ENCODE measurements around the gene CDK13.
"Not testable (repeated sequence)": the region's sequence is repeated elsewhere in the genome, so short reads cannot be mapped to it uniquely, and the experiment has no call there.

The CDK13 gene

DNA sequence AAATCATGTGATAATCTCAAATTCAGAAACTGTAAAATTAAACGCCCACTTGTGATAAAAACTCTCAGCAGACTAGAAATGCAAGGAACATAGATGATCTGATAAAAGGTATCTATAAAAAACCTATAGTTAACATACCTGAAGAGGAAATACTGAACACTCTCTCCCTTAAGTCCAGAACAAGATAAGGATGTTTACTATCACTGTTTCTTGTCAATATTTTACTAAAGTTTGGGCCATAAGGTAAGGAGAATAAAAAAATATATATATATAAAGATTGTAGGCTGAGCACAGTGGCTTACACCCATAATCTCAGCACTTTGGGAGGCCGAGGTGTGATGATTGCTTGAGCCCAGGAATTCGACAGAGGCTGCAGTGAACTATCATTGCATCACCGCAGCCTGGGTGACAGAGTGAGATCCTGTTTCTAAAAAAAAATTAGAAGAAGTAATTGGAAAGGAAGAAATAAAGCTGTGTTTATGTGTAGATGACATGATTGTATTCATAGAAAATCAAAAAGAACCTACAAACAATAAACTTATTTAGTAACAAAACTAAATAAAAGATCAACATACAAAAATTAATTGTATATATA, 155.9 kb downstream of the CDK13 start:
- DNase-seq = peak; percentile 38

DNA sequence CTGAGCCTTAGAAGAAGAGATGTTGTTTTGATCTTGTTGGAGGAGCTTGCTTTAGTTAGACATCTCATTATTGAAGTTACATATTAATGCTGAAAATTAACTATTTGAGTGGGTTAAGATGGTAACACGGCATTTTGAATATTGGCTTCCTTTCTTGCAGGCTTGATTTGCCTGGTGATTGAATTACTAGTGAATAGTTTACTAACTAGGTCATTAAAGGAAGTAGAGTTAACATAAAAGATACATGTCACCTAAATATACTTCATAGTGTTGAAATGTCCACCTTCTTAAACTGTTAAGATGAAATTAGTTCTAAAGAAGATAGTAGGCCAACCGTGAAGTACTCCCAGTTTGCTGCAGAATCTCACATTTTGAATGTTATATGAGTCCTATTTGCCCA, 165.9 kb downstream of the CDK13 start:
- DNase-seq = no peak

DNA sequence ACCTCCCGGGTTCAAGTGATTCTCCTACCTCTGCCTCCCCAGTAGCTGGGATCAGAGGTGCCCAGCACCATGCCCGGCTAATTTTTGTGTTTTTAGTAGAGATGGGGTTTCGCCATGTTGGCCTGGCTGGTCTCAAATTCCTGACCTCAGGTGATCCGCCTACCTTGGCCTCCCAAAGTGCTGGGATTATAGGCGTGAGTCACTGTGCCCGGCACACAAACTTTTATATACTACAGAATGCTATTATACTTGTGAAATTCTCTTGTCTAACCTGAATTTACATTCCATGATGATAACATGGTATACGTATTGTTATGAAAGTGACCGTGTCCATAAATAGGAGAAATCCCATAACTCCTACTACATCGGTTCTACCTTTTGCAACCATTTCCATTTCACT, 167.1 kb downstream of the CDK13 start:
- DNase-seq = not testable (repeated sequence)

DNA sequence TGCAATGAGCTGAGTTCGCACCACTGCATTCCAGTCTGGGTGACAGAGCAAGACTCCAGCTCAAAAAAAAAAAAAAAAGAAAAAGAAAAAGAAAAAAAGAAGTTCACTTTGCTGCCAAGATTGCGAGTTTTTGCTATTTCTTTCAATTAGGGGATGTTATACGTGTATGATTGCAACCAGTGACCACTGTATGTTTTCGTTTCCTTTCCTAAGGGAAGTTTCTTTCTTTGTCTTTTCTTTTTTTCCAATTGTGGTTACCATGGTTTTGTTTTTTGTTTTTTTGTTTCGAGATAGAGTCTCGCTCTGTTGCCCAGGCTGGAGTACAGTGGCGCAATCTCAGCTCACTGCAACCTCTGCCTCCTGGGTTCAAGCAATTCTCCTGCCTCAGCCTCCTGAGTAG, 168.1 kb downstream of the CDK13 start:
- DNase-seq = peak; percentile 39

DNA sequence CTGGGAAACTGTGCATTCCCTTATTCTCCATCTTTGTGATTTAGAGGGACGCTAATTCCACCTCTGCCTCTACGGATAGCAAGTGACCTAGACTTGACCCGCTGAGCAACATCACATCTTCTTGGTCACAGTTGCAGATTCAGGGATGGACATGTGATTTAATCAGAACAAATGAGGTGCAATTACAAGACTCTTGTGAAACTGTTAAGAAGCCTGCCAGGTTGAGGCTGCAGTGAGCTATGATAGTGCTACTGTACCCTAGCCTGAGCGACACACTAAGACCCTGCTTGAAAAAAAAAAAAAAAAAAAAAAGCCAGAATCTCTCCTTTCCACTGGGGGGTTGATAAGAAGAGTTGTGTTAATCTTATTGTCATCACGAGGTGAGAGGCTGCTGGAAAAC, 170.0 kb downstream of the CDK13 start:
- DNase-seq = no peak

DNA sequence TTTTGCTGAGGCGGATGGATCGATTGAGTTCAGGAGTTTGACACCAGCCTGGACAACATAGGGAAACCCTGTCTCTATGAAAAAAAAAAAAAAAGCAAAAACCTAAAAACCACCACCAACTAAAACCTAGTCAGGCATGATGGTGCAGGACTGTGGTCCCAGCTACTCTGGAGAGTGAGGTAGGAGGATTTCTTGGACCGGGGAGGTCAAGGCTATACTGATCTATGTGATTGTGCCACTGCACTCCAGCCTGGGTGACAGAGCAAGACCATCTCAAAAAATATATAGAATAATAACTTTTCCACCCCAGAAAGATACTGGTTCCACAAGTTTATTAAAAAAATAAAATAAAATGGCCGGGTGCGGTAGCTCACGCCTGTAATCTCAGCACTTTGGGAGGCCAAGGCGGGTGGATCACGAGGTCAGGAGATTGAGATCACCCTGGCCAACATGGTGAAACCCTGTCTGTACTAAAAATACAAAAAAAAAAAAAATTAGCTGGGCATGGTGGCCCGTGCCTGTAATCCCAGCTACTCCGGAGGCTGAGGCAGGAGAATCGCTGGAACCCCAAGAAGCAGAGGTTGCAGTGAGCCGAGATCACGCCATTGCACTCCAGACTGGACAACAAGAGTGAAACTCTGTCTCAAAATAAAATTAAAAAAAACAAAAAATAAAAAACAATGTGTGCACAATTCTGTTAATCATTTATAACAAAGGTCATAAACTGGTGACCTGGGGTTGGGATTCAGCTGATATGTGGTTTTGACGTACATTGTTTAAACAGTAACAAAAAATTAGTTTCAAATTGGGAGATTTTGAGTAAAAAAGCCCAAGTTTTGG, 172.3 kb downstream of the CDK13 start:
- DNase-seq = not testable (repeated sequence)

DNA sequence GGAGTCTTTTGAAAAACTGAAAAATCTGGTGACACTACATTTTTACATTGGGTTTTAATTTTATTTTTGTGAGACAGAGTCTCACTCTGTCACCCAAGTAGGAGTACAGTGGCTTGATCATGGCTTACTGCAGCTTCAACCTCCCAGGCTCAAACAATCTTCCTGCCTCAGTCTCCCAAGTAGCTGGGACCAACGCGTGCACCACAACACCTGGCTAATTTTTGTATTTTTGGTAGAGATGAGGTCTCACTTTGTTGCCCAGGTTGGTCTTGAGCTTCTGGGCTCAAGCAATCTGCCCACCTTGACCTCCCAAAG, 172.8 kb downstream of the CDK13 start:
- DNase-seq = no peak

DNA sequence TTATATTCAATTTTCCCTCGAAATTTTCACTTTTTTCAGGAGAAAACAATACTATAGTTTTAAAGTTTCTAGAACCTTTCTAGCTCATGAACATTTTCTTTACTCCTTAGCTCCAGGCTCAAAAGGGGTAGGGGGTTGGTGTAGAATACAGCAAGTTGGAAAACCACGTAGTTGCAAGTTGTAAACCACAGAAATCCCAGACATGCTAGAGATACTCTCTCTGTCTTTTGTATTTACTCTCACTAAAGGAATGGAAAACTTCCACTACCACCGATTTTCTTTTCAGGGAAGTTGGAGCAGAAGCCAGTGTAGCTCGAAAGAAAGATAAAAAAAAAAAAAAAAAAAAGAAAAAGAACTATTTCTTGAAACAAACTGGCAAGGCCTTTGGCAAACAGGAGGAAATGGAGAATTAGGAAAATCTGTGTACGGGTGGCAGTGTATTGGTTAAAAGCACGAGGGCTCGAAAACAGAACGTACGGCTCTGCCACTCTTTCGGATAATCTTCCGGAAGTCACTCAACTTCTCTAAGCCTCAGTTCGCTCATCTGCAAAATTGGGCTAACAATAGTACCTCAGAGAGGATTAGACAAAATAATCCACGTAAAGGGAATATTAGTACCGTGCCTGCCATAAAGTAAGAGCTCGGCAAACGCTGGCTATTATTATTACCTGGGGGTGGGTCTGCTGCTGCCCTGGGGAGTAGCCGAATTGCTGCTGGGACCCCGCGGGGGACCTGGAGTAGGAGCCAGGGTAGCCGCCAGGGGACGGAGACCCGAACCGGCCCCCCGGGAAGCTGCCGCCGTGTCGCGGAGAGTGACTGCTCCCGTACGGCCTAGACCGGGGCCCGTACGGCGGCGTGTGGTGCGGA, 183.7 kb downstream of the CDK13 start:
- peak; percentile 36 for DNase-seq

DNA sequence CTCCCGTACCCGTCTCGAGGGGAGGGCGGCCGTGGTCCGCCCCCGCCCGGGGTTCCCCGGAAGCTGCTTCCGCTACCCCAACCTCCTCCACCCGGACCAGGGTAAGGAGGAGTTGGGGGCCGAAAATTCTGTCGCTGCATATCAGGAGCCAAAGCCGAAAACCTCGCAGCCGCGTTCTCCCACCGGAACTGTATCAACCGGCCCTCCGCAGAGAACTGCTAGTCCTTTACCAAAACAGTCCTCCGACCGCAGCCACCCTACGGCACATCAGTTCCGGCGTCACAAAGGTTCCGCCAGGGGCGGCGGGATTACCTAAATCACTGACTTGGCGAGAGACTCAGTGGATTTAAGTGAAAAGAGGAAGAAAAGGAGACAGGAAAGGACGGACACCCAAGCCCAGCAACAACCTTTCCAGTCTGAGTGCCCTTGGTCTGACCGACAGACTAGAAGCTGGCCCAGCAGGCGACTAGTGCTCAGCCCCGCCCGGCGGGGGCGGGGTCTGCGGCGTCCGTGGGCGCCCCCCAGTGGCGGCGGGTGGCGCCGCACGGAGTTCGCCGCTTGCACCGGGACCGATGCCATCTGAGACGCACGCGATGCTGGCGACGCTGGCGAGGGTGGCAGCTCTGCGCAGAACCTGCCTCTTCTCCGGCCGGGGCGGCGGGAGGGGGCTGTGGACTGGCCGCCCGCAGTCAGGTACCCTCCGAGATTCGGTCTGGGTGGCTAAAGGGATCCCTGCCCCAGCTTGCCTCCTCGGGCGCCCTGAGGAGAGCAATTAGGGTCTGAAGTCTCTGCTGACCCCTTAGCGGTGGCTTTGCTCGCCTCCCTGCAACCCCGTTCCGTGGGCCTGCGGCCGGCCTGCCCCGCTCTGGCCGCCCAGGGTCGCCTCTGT, 184.6 kb downstream of the CDK13 start, which contains the start of the genes MPLKIP and SUGCT:
Gene MPLKIP (minus strand): TSS at position 195 of the 889 bp plus-strand sequence. CDS start 55 bp downstream, at position 140.
Gene SUGCT (plus strand): TSS at position 578 of the 889 bp plus-strand sequence.
- peak; percentile 84 for DNase-seq

DNA sequence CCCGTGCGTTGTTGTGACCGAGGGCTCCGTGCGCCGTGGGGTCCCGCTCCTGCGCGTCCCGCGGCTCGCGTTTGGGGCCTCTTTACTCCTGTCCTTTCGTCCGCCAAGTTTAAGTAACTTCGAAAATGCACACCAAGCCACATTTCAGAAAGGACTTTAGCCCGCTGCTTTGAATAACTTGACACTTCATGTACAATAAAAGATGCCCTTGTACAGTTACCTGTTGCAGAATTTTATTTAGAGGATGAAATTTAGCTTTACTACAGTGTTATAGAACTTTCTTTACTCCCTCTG, 185.2 kb downstream of the CDK13 start:
- DNase-seq = no peak

DNA sequence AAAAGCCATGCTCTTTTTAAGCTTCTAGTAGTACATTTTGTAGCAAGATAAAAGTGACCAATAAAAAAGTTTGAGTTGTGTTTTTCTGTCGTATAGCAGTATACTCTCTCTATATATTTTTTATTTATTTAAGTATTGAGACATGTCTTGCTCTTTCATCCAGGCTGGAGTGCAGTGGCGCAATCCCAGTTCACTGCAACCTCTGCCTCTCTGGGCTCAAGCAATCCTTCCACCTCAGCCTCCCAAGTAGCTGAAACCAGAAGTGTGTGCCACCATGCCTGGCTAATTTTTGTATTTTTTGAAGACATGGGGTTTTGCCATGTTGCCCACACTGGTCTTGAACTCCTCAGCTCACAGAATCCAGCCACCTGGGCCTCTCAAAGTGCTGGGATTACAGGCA, 187.5 kb downstream of the CDK13 start:
- DNase-seq = no peak

DNA sequence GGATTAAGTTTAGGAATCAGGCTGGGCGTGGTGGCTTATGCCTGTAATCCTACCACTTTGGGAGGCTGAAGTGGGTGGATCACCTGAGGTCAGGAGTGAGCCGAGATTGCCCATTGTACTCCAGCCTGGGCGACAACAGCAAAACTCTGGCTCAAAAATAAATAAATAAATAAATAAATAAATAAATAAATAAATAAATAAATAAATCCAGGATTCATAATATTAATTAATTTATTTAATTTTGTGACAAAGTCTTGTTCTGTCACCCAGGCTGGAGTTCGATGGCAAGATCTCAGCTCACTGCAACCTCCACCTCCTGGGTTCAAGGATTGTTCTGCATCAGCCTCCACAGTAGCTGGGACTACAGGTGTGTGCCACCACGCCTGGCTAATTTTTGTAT, 188.9 kb downstream of the CDK13 start:
- no peak for DNase-seq

DNA sequence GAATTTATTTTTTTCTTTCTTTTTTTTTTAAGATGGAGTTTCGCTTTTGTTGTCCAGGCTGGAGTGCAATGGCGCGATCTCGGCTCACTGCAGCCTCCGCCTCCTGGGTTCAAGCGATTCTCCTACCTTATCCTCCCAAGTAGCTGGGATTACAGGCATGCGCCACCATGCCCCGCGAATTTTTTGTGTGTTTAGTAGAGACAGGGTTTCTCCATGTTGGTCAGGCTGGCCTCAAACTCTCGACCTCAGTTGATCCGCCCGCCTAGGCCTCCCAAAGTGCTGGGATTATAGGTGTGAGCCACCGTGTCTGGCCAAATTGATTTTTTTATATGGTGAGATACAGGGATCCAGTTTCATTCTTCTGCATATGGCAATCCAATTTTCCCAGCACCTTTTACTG, 189.8 kb downstream of the CDK13 start:
- DNase-seq = not testable (repeated sequence)

DNA sequence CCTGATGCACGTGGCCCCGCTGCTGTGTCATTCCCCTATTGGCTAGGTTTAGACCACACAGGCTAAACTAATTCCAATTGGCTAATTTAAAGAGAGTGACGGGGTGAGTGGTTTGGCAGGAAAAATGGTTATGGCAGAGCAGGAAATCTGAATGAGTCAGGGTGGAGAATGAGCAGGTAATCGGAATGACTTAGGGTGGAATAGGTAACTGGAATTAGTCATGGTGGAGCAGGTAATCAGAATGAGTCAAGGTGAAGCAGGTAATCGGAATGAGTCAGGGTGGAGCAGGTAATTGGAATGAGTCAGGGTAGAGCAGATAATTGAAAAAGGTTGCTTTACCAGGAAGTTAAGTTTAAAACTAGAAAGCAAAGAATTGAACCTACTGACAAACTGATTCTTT, 191.9 kb downstream of the CDK13 start:
- not testable (repeated sequence) for DNase-seq

DNA sequence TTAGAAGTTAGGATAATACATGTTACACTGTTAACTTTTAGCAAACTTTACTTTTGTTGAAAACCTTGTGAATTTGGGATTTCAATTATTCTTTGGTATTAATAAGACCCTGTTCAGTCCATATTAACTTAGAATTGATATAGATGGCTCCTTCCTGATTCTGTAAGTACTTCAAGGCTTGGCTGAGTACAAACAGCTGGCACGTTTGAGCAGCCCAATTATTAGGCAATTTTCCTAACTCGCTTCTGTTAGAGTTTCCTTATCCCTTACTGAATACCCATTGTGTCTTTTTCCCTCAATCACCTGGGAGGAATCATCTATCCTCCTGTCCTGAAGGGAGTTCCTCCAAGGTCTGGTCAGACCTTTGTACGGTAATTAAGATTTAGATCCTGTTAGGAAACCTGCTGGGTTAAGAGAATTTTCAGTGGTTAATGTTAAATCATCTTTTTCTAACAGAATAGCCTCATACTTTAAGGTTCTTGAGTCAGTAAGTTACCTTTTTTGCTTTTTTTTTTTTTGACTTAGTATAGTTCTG, 195.6 kb downstream of the CDK13 start:
- DNase-seq = not testable (repeated sequence)

DNA sequence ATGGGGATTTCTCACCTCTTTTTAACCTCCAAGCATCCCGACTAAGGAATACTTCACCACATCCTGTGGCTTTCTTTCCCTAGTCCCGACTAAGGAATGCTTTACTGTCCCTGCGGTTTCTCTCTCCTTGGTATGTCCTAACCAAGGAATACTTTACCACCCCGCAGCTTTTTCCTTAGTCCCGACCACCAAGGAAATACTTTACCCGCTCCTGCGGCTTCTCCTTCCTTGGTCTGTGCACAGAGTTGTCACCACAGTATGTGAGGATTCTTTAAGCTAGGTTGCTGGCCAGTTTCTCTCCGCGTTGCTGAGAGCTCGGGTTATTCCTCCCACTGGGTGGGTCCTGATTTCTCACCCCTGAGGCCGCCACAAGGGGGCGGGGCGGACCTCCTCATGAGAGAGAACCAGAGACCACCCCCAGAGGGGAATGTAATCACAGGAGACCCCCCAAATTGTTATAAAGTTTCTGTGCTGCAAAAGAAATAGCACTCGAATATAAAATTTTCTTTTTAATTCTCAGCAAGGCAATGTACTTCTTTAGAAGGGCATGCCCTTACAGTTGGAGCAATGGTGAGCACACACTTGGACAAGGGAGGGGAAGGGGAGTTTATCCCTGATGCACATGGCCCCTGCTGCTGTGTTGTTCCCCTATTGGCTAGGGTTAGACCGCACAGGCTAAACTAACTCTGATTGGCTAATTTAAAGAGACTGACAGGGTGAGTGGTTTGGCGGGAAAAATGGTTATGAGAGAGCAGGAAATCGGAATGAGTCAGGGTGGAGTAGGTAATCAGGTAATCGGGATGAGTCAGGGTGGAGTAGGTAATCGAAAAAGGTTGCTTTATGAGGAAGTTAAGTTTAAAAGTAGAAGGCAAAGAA, 197.6 kb downstream of the CDK13 start:
- DNase-seq = no peak

DNA sequence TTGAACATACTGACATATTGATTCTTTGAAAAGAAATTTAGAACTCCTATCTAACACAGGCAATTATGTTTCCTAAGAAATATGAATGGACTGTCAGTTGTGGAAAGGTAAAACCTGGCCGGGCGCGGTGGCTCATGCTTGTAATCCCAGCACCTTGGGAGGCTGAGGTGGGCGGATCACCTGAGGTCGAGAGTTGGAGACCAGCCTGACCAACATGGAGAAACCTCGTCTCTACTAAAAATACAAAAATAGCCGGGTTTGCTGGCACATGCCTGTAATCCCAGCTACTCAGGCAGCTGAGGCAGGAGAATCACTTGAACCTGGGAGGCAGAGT, 198.2 kb downstream of the CDK13 start:
- not testable (repeated sequence) for DNase-seq

DNA sequence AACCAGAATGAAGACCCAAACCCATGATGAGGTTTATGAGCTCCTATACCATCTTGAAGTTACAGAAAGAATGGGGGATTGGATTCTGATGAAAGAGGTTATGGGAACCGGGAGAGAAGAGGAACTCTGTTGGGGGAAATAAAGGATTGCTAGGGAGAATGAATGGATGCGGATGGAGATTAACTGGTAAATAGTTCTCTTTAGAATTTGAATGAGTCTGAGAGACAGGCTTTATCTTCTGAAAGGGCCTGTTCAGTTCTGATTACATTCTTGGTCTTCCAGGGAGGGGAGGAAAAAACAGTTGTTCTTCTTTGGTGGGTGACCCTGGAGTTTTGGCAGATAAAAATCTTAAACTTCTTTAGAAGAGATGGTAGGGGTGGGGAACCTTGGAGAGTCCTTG, 198.6 kb downstream of the CDK13 start:
- no peak for DNase-seq
